Effector memory CD8-positive, alpha-beta T cell (primary cell): ENCODE results near the gene BAIAP2.
"Not testable (repeated sequence)": the region's sequence is repeated elsewhere in the genome, so short reads cannot be mapped to it uniquely, and the experiment has no call there.

ENCODE experiments used
- ATAC-seq: fragments of 150-1000 bp; cut with Tn5 transposase; replicated peaks from 2 replicates; pipeline ENCODE4 v1.10.0; 2021; ENCODE audit warnings: mild to moderate bottlenecking, moderate library complexity
- DNase-seq, 3 experiments: peaks; one replicate each; pipeline ENCODE4 v3.0.0; 2021
- H3K27ac Mint-ChIP-seq, 2 donors: one replicate each; pipeline ENCODE4 v1.8.0; 2022; ENCODE audit warnings: mild to moderate bottlenecking in 2 of 2, mixed read lengths in 2 of 2, moderate library complexity in 2 of 2
- H3K27me3 Mint-ChIP-seq, 2 donors: one replicate each; pipeline ENCODE4 v1.8.0; 2022; ENCODE audit warnings: mixed read lengths in 2 of 2
- H3K36me3 Mint-ChIP-seq: one replicate; pipeline ENCODE4 v1.8.0; 2022; ENCODE audit warnings: mild to moderate bottlenecking, moderate library complexity, mixed read lengths; ENCODE audit not compliant: insufficient read depth
- H3K4me1 Mint-ChIP-seq, 2 donors: one replicate each; pipeline ENCODE4 v1.8.0; 2022; ENCODE audit warnings: low read depth in 2 of 2, mixed read lengths in 2 of 2
- H3K4me3 Mint-ChIP-seq, 2 donors: one replicate each; pipeline ENCODE4 v1.8.0; 2022; ENCODE audit warnings: mild to moderate bottlenecking in 2 of 2, mixed read lengths in 2 of 2, moderate library complexity in 2 of 2
- H3K9me3 Mint-ChIP-seq, 2 donors: one replicate each; pipeline ENCODE4 v1.8.0; 2022; ENCODE audit warnings: mixed read lengths in 2 of 2

The BAIAP2 gene

GRCh38 chr17:81071761-81072741, 37.1 kb downstream of the BAIAP2 start:
- H3K9me3 Mint-ChIP-seq, result no peaks in the 10 kb centered on the region
- no peaks in the 10 kb centered on the region for H3K27me3 Mint-ChIP-seq
- peaks cover 0 to 5% of the 10 kb centered on the region in 2 donors for H3K4me1 Mint-ChIP-seq
- no peak for ATAC-seq
- no peak for DNase-seq
- H3K36me3 Mint-ChIP-seq, result peaks cover 5% of the 10 kb centered on the region
- no peak overlapping the region for H3K27ac Mint-ChIP-seq
- H3K4me3 Mint-ChIP-seq, result no peak overlapping the region

GRCh38 chr17:81073967-81074839, 39.3 kb downstream of the BAIAP2 start:
- H3K36me3 Mint-ChIP-seq, result peaks cover 7% of the 10 kb centered on the region
- no peak for ATAC-seq
- H3K4me1 Mint-ChIP-seq, result peaks cover 0 to 5% of the 10 kb centered on the region in 2 donors

GRCh38 chr17:81074875-81075274, 39.9 kb downstream of the BAIAP2 start:
- peaks cover 12% of the 10 kb centered on the region for H3K36me3 Mint-ChIP-seq
- no peak overlapping the region for H3K27ac Mint-ChIP-seq
- ATAC-seq (no peak), DNase-seq (no peak)
- H3K27me3 Mint-ChIP-seq, result no peaks in the 10 kb centered on the region
- H3K4me3 Mint-ChIP-seq, result no peak overlapping the region
- H3K9me3 Mint-ChIP-seq, result no peaks in the 10 kb centered on the region
- peaks cover 0 to 11% of the 10 kb centered on the region in 2 donors for H3K4me1 Mint-ChIP-seq

More at GRCh38 chr17:81073967-81074839, 39.3 kb downstream of the BAIAP2 start:
- DNase-seq, result no peak
- no peak overlapping the region for H3K4me3 Mint-ChIP-seq
- H3K27ac Mint-ChIP-seq, result no peak overlapping the region
- no peaks in the 10 kb centered on the region for H3K9me3 Mint-ChIP-seq
- H3K27me3 Mint-ChIP-seq, result no peaks in the 10 kb centered on the region

GRCh38 chr17:81075307-81075706, 40.4 kb downstream of the BAIAP2 start:
- ATAC-seq (no peak), DNase-seq (no peak)
- H3K36me3 Mint-ChIP-seq, result peaks cover 12% of the 10 kb centered on the region
- no peaks in the 10 kb centered on the region for H3K9me3 Mint-ChIP-seq
- H3K4me3 Mint-ChIP-seq, result no peak overlapping the region
- H3K4me1 Mint-ChIP-seq, result peaks cover 0 to 13% of the 10 kb centered on the region in 2 donors
- H3K27ac Mint-ChIP-seq, result no peak overlapping the region
- H3K27me3 Mint-ChIP-seq, result no peaks in the 10 kb centered on the region

GRCh38 chr17:81076141-81076679, 41.3 kb downstream of the BAIAP2 start:
- no peak overlapping the region for H3K4me3 Mint-ChIP-seq
- no peaks in the 10 kb centered on the region for H3K27me3 Mint-ChIP-seq
- peaks cover 14% of the 10 kb centered on the region for H3K36me3 Mint-ChIP-seq
- H3K27ac Mint-ChIP-seq, result no peak overlapping the region
- peaks cover 0 to 16% of the 10 kb centered on the region in 2 donors for H3K4me1 Mint-ChIP-seq
- ATAC-seq (no peak), DNase-seq (no peak)
- H3K9me3 Mint-ChIP-seq, result no peaks in the 10 kb centered on the region

GRCh38 chr17:81078026-81078913, 43.3 kb downstream of the BAIAP2 start:
- not testable (repeated sequence) for ATAC-seq, H3K4me3 Mint-ChIP-seq, H3K27me3 Mint-ChIP-seq, H3K9me3 Mint-ChIP-seq, DNase-seq, H3K27ac Mint-ChIP-seq
- peaks cover 0 to 16% of the 10 kb centered on the region in 2 donors for H3K4me1 Mint-ChIP-seq
- peaks cover 14% of the 10 kb centered on the region for H3K36me3 Mint-ChIP-seq

GRCh38 chr17:81080019-81080418, 45.1 kb downstream of the BAIAP2 start:
- Mint-ChIP-seq H3K27ac (no peak overlapping the region), H3K27me3 (no peaks in the 10 kb centered on the region), H3K4me1 (peaks cover 0 to 13% of the 10 kb centered on the region in 2 donors), H3K9me3 (no peaks in the 10 kb centered on the region), H3K4me3 (no peak overlapping the region), H3K36me3 (peaks cover 12% of the 10 kb centered on the region)
- ATAC-seq, result no peak
- no peak for DNase-seq

GRCh38 chr17:81081222-81082176, 46.5 kb downstream of the BAIAP2 start:
- Mint-ChIP-seq H3K4me1 (peaks cover 0 to 11% of the 10 kb centered on the region in 2 donors), H3K9me3 (no peaks in the 10 kb centered on the region), H3K27me3 (no peaks in the 10 kb centered on the region), H3K27ac (no peak overlapping the region), H3K36me3 (peaks cover 12% of the 10 kb centered on the region), H3K4me3 (no peak overlapping the region)
- no peak for ATAC-seq
- DNase-seq, result no peak

- Mint-ChIP-seq H3K4me3 (no peak overlapping the region), H3K9me3 (no peaks in the 10 kb centered on the region), H3K27ac (no peak overlapping the region), H3K27me3 (no peaks in the 10 kb centered on the region), H3K4me1 (peaks cover 0 to 15% of the 10 kb centered on the region in 2 donors), H3K36me3 (peaks cover 12% of the 10 kb centered on the region)
- ATAC-seq (no peak), DNase-seq (no peak)
Observed at GRCh38 chr17:81082177-81083073, 47.5 kb downstream of the BAIAP2 start.

- Mint-ChIP-seq H3K4me3 (no peak overlapping the region), H3K4me1 (peaks cover 0 to 15% of the 10 kb centered on the region in 2 donors), H3K36me3 (peaks cover 12% of the 10 kb centered on the region), H3K9me3 (no peaks in the 10 kb centered on the region), H3K27ac (no peak overlapping the region), H3K27me3 (no peaks in the 10 kb centered on the region)
- ATAC-seq (no peak), DNase-seq (no peak)
Observed at GRCh38 chr17:81083125-81083765, 48.3 kb downstream of the BAIAP2 start.
